ENCODE measurements around the gene NSUN7. TPM values are rescaled to one million over a fixed set of nuclear protein-coding genes. Genes with fewer than 3 reads are reported as not detected.
A peak's percentile ranks its signal among the peaks of the same experiment; 100 is the strongest.

NSUN7 gene
- total RNA-seq, 2 experiments from 2014 or later: 0.14 to 0.39 TPM

DNA sequence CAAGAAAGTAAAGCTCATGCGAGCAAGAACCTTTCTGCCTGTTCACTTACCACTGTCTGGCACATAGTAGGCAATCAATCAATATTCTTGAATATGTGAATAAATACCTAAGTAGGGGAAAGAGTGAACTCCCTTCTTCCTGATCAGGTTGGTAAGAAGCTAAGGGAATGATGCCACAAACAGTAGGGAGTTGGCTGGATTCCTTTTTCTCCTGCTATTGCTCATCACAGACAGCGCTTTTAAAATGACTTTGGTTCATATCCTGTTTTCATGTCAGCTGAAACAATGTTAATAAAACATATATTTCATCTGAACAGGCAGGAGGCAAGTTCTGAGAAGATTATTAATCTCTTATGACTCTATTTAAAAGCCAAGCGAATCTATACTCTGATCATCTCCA is 99.2 kb downstream of the NSUN7 start:
- no peak overlapping the region for H3K27ac Mint-ChIP-seq
- intact Hi-C loops (cut with DNase I, micrococcal nuclease): loop anchor here in 1 of 2 experiments (10.0 kb wide), 1 partner anchor 1154 kb away; the partner anchor contains the start of gene UBE2K
- H3K4me1 Mint-ChIP-seq (ENCODE audit: low read depth): no peaks in the 10 kb centered on the region
- DNase-seq (no peak), ATAC-seq (ENCODE audit: poor library complexity) (no peak)
- Histone ChIP-seq H3K27ac (ENCODE audit: low read depth in 1 of 2, low read length in 2 of 2) (no peak overlapping the region), H3K4me1 (ENCODE audit: insufficient read depth, low read length) (no peaks in the 10 kb centered on the region), H3K9me3 (ENCODE audit: control insufficient read depth in 1 of 2, insufficient read depth in 1 of 2, low read length in 2 of 2) (no peaks in the 10 kb centered on the region), H3K4me3 (ENCODE audit: low read length) (no peak overlapping the region), H3K36me3 (ENCODE audit: insufficient read depth, low read length) (no peaks in the 10 kb centered on the region), H3K27me3 (ENCODE audit: control insufficient read depth in 1 of 2, insufficient read depth in 2 of 2, low read length in 2 of 2) (no peaks in the 10 kb centered on the region)
- POLR2A ChIA-PET: no interaction called here
- H3K27me3 Mint-ChIP-seq: peaks cover 41% of the 10 kb centered on the region
- no peaks in the 10 kb centered on the region for H3K36me3 Mint-ChIP-seq (ENCODE audit: low read depth)
- no peaks in the 10 kb centered on the region for H3K9me3 Mint-ChIP-seq
- CTCF ChIA-PET: interaction anchor here (1.4 kb wide), 1 partner anchor 13 kb away, joined by 3 read pairs; no protein-coding TSS in a partner anchor
- TF ChIP-seq, protein P1, sequence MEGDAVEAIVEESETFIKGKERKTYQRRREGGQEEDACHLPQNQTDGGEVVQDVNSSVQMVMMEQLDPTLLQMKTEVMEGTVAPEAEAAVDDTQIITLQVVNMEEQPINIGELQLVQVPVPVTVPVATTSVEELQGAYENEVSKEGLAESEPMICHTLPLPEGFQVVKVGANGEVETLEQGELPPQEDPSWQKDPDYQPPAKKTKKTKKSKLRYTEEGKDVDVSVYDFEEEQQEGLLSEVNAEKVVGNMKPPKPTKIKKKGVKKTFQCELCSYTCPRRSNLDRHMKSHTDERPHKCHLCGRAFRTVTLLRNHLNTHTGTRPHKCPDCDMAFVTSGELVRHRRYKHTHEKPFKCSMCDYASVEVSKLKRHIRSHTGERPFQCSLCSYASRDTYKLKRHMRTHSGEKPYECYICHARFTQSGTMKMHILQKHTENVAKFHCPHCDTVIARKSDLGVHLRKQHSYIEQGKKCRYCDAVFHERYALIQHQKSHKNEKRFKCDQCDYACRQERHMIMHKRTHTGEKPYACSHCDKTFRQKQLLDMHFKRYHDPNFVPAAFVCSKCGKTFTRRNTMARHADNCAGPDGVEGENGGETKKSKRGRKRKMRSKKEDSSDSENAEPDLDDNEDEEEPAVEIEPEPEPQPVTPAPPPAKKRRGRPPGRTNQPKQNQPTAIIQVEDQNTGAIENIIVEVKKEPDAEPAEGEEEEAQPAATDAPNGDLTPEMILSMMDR (IDR thresholded peaks at IDR 0.05): no peak
- H3K4me3 Mint-ChIP-seq: no peak overlapping the region

DNA sequence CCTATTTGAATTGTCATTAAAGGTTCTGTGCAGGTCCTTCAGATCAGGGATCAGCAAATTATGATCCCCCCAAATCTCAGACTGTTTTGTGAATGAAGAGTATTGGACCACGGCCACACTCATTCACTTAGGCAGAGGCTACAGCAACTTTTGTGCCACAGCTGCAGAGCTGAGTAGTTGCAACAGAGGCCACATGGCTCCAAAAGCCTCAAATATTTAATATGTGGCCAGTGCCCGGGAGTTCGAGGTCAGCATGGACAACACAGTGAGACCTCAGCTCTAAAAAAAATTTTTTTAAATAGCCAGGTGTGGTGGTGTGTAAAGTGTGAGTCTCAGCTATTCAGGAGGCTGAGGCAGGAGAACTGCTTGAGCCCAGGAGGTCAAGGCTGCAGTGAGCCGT is 100.7 kb downstream of the NSUN7 start:
- H3K27ac Mint-ChIP-seq: no peak overlapping the region
- ATAC-seq (ENCODE audit: poor library complexity): no peak
- POLR2A ChIA-PET: no interaction called here
- Histone ChIP-seq H3K36me3 (ENCODE audit: insufficient read depth, low read length) (no peaks in the 10 kb centered on the region), H3K4me1 (ENCODE audit: insufficient read depth, low read length) (no peaks in the 10 kb centered on the region), H3K27ac (ENCODE audit: low read depth in 1 of 2, low read length in 2 of 2) (no peak overlapping the region), H3K27me3 (ENCODE audit: control insufficient read depth in 1 of 2, insufficient read depth in 2 of 2, low read length in 2 of 2) (peaks cover 6 to 9% of the 10 kb centered on the region in 2 experiments), H3K4me3 (ENCODE audit: low read length) (no peak overlapping the region), H3K9me3 (ENCODE audit: control insufficient read depth in 1 of 2, insufficient read depth in 1 of 2, low read length in 2 of 2) (no peaks in the 10 kb centered on the region)
- DNase-seq: no peak
- peaks cover 54% of the 10 kb centered on the region for H3K27me3 Mint-ChIP-seq
- H3K4me1 Mint-ChIP-seq (ENCODE audit: low read depth): no peaks in the 10 kb centered on the region
- CTCF ChIA-PET: interaction anchor here (1.9 kb wide), 1 partner anchor 9 kb away, joined by 7 read pairs; no protein-coding TSS in a partner anchor
- no peaks in the 10 kb centered on the region for H3K9me3 Mint-ChIP-seq
- TF ChIP-seq, protein P1 (IDR thresholded peaks at IDR 0.05): no peak
- intact Hi-C loops (cut with DNase I, micrococcal nuclease): no loop called here
- no peaks in the 10 kb centered on the region for H3K36me3 Mint-ChIP-seq (ENCODE audit: low read depth)
- no peak overlapping the region for H3K4me3 Mint-ChIP-seq

DNA sequence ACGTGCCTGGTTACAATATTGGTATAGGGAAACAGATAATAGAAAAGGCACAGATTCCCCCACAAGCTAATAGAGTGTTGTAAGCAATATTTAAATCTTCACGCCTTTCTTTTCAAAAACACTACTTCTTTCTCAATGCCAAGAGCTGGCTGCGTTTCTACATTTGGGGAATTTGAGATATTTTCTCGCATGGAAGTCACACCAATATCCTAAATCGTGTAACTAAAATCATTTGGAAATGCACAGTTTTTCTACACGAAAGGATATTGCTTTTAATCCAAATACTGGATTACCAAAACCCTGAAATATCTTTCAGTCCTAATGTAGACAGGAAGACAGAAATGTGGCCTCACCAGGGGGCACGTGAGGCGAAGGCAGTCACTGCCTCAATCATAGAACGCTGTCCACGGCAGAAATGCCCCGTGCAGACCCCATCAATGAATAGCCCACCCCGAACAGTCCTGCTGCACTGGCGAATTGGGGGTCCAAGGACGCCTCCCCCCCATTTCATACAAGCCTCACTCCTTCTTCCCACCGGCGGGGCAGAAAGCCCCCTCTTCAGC is 106.6 kb downstream of the NSUN7 start:
- POLR2A ChIA-PET: no interaction called here
- no peak for ATAC-seq (ENCODE audit: poor library complexity)
- no peak for DNase-seq
- Histone ChIP-seq H3K4me3 (ENCODE audit: low read length) (peak overlapping the region; percentile 44), H3K36me3 (ENCODE audit: insufficient read depth, low read length) (no peaks in the 10 kb centered on the region), H3K27ac (ENCODE audit: low read depth in 1 of 2, low read length in 2 of 2) (no peak overlapping the region), H3K4me1 (ENCODE audit: insufficient read depth, low read length) (peaks cover 10% of the 10 kb centered on the region), H3K27me3 (ENCODE audit: control insufficient read depth in 1 of 2, insufficient read depth in 2 of 2, low read length in 2 of 2) (peaks cover 17 to 20% of the 10 kb centered on the region in 2 experiments), H3K9me3 (ENCODE audit: control insufficient read depth in 1 of 2, insufficient read depth in 1 of 2, low read length in 2 of 2) (peaks cover 0 to 11% of the 10 kb centered on the region in 2 experiments)
- H3K27ac Mint-ChIP-seq: no peak overlapping the region
- H3K27me3 Mint-ChIP-seq: peaks cover 78% of the 10 kb centered on the region
- no peaks in the 10 kb centered on the region for H3K36me3 Mint-ChIP-seq (ENCODE audit: low read depth)
- peak overlapping the region; percentile 67 for H3K4me3 Mint-ChIP-seq
- intact Hi-C loops (cut with DNase I, micrococcal nuclease): no loop called here
- CTCF ChIA-PET: no interaction called here
- TF ChIP-seq, protein P1 (IDR thresholded peaks at IDR 0.05): no peak
- H3K4me1 Mint-ChIP-seq (ENCODE audit: low read depth): peaks cover 13% of the 10 kb centered on the region
- H3K9me3 Mint-ChIP-seq: no peaks in the 10 kb centered on the region

All from CD4-positive, alpha-beta T cell (primary cell).